Dendritic cell treated with granulocyte-macrophage colony-stimulating factor and Interleukin-4, amounts not matched to agents 40 ng/mL and 50 ng/mL, for 4 days (primary cell): ENCODE results near the gene MTHFD2L.

Experiments
- H3K27ac Mint-ChIP-seq: one replicate; pipeline ENCODE4 v1.8.0; 2022; ENCODE audit warnings: mild to moderate bottlenecking, mixed read lengths
- H3K27me3 Mint-ChIP-seq: one replicate; pipeline ENCODE4 v1.8.0; 2022; ENCODE audit warnings: mild to moderate bottlenecking, mixed read lengths
- H3K36me3 Mint-ChIP-seq: one replicate; pipeline ENCODE4 v1.8.0; 2022; ENCODE audit warnings: low read depth, mixed read lengths
- H3K4me1 Mint-ChIP-seq: one replicate; pipeline ENCODE4 v1.8.0; 2022; ENCODE audit warnings: low read depth, mixed read lengths
- H3K4me3 Mint-ChIP-seq: one replicate; pipeline ENCODE4 v1.8.0; 2022; ENCODE audit warnings: mild to moderate bottlenecking, moderate library complexity, mixed read lengths
- H3K9me3 Mint-ChIP-seq: one replicate; pipeline ENCODE4 v1.8.0; 2022; ENCODE audit warnings: mixed read lengths
- intact Hi-C: fragments of 100-400 bp; cut with micrococcal nuclease; formaldehyde crosslinking; loops from one replicate; pipeline ENCODE4 v1.15.0; 2022

MTHFD2L gene

GRCh38 chr4:74157561-74158465 lies at the start of gene MTHFD2L:
MTHFD2L (plus strand) TSS chr4:74158118; CDS start chr4:74158139, 21 bp downstream.
- peak within 1 kb of the TSS; percentile 89 for H3K27ac Mint-ChIP-seq
- peaks cover 19% of the 10 kb centered on the region for H3K4me1 Mint-ChIP-seq
- peak within 1 kb of the TSS; percentile 85 for H3K4me3 Mint-ChIP-seq
- intact Hi-C loops = loop anchor here (2.0 to 10.0 kb wide), 3 partner anchors 73 to 1103 kb away; partner anchors contain the start of gene ANKRD17
- H3K9me3 Mint-ChIP-seq = no peaks in the 10 kb centered on the region
- no peaks in the 10 kb centered on the region for H3K27me3 Mint-ChIP-seq
- H3K36me3 Mint-ChIP-seq = peaks cover 22% of the 10 kb centered on the region

GRCh38 chr4:74108457-74109115 lies 49.3 kb upstream of the MTHFD2L start:
- intact Hi-C loops = no loop called here
- Mint-ChIP-seq H3K9me3 (no peaks in the 10 kb centered on the region), H3K27me3 (no peaks in the 10 kb centered on the region), H3K27ac (no peak overlapping the region), H3K36me3 (no peaks in the 10 kb centered on the region), H3K4me3 (no peak overlapping the region), H3K4me1 (peaks cover 33% of the 10 kb centered on the region)

- H3K4me3 Mint-ChIP-seq = no peak overlapping the region
Observed at GRCh38 chr4:74109116-74109869, 48.6 kb upstream of the MTHFD2L start.

GRCh38 chr4:74109870-74110605 lies 47.9 kb upstream of the MTHFD2L start:
- Mint-ChIP-seq H3K27me3 (no peaks in the 10 kb centered on the region), H3K4me1 (peaks cover 33% of the 10 kb centered on the region), H3K9me3 (no peaks in the 10 kb centered on the region), H3K27ac (no peak overlapping the region), H3K4me3 (no peak overlapping the region), H3K36me3 (no peaks in the 10 kb centered on the region)
- intact Hi-C loops = no loop called here

More at GRCh38 chr4:74109116-74109869, 48.6 kb upstream of the MTHFD2L start:
- H3K27me3 Mint-ChIP-seq = no peaks in the 10 kb centered on the region
- intact Hi-C loops = no loop called here
- no peak overlapping the region for H3K27ac Mint-ChIP-seq
- no peaks in the 10 kb centered on the region for H3K9me3 Mint-ChIP-seq
- peaks cover 33% of the 10 kb centered on the region for H3K4me1 Mint-ChIP-seq
- H3K36me3 Mint-ChIP-seq = no peaks in the 10 kb centered on the region

- no peak overlapping the region for H3K27ac Mint-ChIP-seq
- no peaks in the 10 kb centered on the region for H3K9me3 Mint-ChIP-seq
- H3K36me3 Mint-ChIP-seq = no peaks in the 10 kb centered on the region
- H3K27me3 Mint-ChIP-seq = no peaks in the 10 kb centered on the region
- H3K4me3 Mint-ChIP-seq = no peak overlapping the region
- peaks cover 33% of the 10 kb centered on the region for H3K4me1 Mint-ChIP-seq
- intact Hi-C loops = no loop called here
Observed at GRCh38 chr4:74110670-74111069, 47.2 kb upstream of the MTHFD2L start.

GRCh38 chr4:74111306-74111975 lies 46.5 kb upstream of the MTHFD2L start:
- H3K27ac Mint-ChIP-seq = peak overlapping the region; percentile 12
- H3K36me3 Mint-ChIP-seq = no peaks in the 10 kb centered on the region
- H3K27me3 Mint-ChIP-seq = no peaks in the 10 kb centered on the region
- intact Hi-C loops = no loop called here
- H3K9me3 Mint-ChIP-seq = no peaks in the 10 kb centered on the region
- H3K4me3 Mint-ChIP-seq = no peak overlapping the region
- H3K4me1 Mint-ChIP-seq = peaks cover 33% of the 10 kb centered on the region

- intact Hi-C loops = no loop called here
- Mint-ChIP-seq H3K27ac (peak overlapping the region; percentile 12), H3K4me1 (peaks cover 33% of the 10 kb centered on the region), H3K9me3 (no peaks in the 10 kb centered on the region), H3K4me3 (no peak overlapping the region), H3K36me3 (no peaks in the 10 kb centered on the region), H3K27me3 (no peaks in the 10 kb centered on the region)
Observed at GRCh38 chr4:74111990-74112389, 45.9 kb upstream of the MTHFD2L start.

- Mint-ChIP-seq H3K4me1 (peaks cover 38% of the 10 kb centered on the region), H3K27ac (no peak overlapping the region), H3K4me3 (no peak overlapping the region), H3K36me3 (no peaks in the 10 kb centered on the region), H3K9me3 (no peaks in the 10 kb centered on the region), H3K27me3 (no peaks in the 10 kb centered on the region)
- intact Hi-C loops = no loop called here
Observed at GRCh38 chr4:74112399-74113105, 45.4 kb upstream of the MTHFD2L start.

GRCh38 chr4:74114234-74114633 lies 43.7 kb upstream of the MTHFD2L start:
- no peaks in the 10 kb centered on the region for H3K36me3 Mint-ChIP-seq
- H3K4me1 Mint-ChIP-seq = peaks cover 34% of the 10 kb centered on the region
- H3K4me3 Mint-ChIP-seq = no peak overlapping the region
- intact Hi-C loops = no loop called here
- no peak overlapping the region for H3K27ac Mint-ChIP-seq
- H3K27me3 Mint-ChIP-seq = no peaks in the 10 kb centered on the region
- H3K9me3 Mint-ChIP-seq = no peaks in the 10 kb centered on the region

- intact Hi-C loops = no loop called here
- peaks cover 8% of the 10 kb centered on the region for H3K4me1 Mint-ChIP-seq
- H3K27me3 Mint-ChIP-seq = no peaks in the 10 kb centered on the region
- peaks cover 4% of the 10 kb centered on the region for H3K9me3 Mint-ChIP-seq
- no peak overlapping the region for H3K4me3 Mint-ChIP-seq
- no peaks in the 10 kb centered on the region for H3K36me3 Mint-ChIP-seq
- no peak overlapping the region for H3K27ac Mint-ChIP-seq
Observed at GRCh38 chr4:74117024-74117534, 40.8 kb upstream of the MTHFD2L start.

- no peak overlapping the region for H3K4me3 Mint-ChIP-seq
- intact Hi-C loops = no loop called here
- H3K27ac Mint-ChIP-seq = no peak overlapping the region
- H3K27me3 Mint-ChIP-seq = no peaks in the 10 kb centered on the region
- peaks cover 9% of the 10 kb centered on the region for H3K9me3 Mint-ChIP-seq
- no peaks in the 10 kb centered on the region for H3K36me3 Mint-ChIP-seq
- peaks cover 8% of the 10 kb centered on the region for H3K4me1 Mint-ChIP-seq
Observed at GRCh38 chr4:74118600-74119338, 39.1 kb upstream of the MTHFD2L start.

- peaks cover 9% of the 10 kb centered on the region for H3K9me3 Mint-ChIP-seq
- no peaks in the 10 kb centered on the region for H3K27me3 Mint-ChIP-seq
- H3K36me3 Mint-ChIP-seq = no peaks in the 10 kb centered on the region
- H3K4me1 Mint-ChIP-seq = peaks cover 8% of the 10 kb centered on the region
- intact Hi-C loops = no loop called here
- H3K27ac Mint-ChIP-seq = no peak overlapping the region
- no peak overlapping the region for H3K4me3 Mint-ChIP-seq
Observed at GRCh38 chr4:74120086-74120485, 37.8 kb upstream of the MTHFD2L start.
